Thoracic aorta (tissue), 2 donors: ENCODE data around the gene PTCHD1. TPM values are rescaled to one million over a fixed set of nuclear protein-coding genes. Genes with fewer than 3 reads are reported as not detected.

Experiments
- ATAC-seq: fragments of 150-250 bp; one replicate; pipeline ENCODE4 v1.8.0; 2017; ENCODE audit warnings: low read depth; ENCODE audit not compliant: insufficient number of reproducible peaks, low FRiP score
- DNase-seq: peaks from one replicate; pipeline ENCODE4 v3.0.0-alpha.2; 2020; ENCODE audit warnings: low spot score
- H3K27ac ChIP-seq, 2 donors: fragments of 200-600 bp; sonication (generic); 1 replicate in 1 of 2; 2 replicates in 1 of 2; pipeline ENCODE4 v1.5.1; 2016; ENCODE audit warnings: mild to moderate bottlenecking in 2 of 2, moderate library complexity in 2 of 2
- H3K27me3 ChIP-seq: fragments of 200-600 bp; sonication (generic); replicated peaks from 2 replicates; pipeline ENCODE4 v1.6.0; 2016; ENCODE audit warnings: mild to moderate bottlenecking; ENCODE audit not compliant: insufficient read depth
- H3K36me3 ChIP-seq: fragments of 200-600 bp; sonication (generic); one replicate; pipeline ENCODE4 v1.5.1; 2016
- H3K4me1 ChIP-seq, 2 donors: fragments of 200-600 bp; sonication (generic); 1 replicate in 1 of 2; 2 replicates in 1 of 2; pipeline versions ENCODE4 v1.5.1 to v1.6.0; 2016; ENCODE audit warnings: low read depth in 2 of 2, mild to moderate bottlenecking in 1 of 2; ENCODE audit not compliant: control insufficient read depth in 1 of 2
- H3K4me3 ChIP-seq: fragments of 200-600 bp; sonication (generic); 2 replicates; pipeline ENCODE4 v1.5.1; 2016; ENCODE audit warnings: mild to moderate bottlenecking
- H3K9me3 ChIP-seq: fragments of 200-600 bp; sonication (generic); 2 replicates; pipeline ENCODE4 v1.5.1; 2016
- CTCF ChIP-seq: fragments of 200-600 bp; sonication (generic); IDR thresholded peaks from one replicate; pipeline ENCODE4 v1.5.1; 2019; ENCODE audit warnings: antibody characterized with exemption
- total RNA-seq, 2 donors: library from RNA; depleted of rRNA; stranded (reverse); fragments of >200 nt; gene quantifications; one replicate each; pipeline versions ENCODE4 v1.1.0 to v1.2.3, GENCODE V29; 2016

PTCHD1 gene
- total RNA-seq, 2 donors from 2014 or later = 0.54 to 1.6 TPM

- no peaks in the 10 kb centered on the region for H3K27me3 ChIP-seq
- no peaks in the 10 kb centered on the region for H3K36me3 ChIP-seq
- DNase-seq (no peak), ATAC-seq (no peak)
- no peaks in the 10 kb centered on the region for H3K9me3 ChIP-seq
- no peak overlapping the region for H3K27ac ChIP-seq
- TF ChIP-seq CTCF = no peak
- peaks cover 0 to 22% of the 10 kb centered on the region in 2 donors for H3K4me1 ChIP-seq
- no peak overlapping the region for H3K4me3 ChIP-seq
Observed at GRCh38 chrX:23386726-23387125, 52.1 kb downstream of the PTCHD1 start.

GRCh38 chrX:23387550-23388184 lies 53.0 kb downstream of the PTCHD1 start:
- no peak overlapping the region for H3K27ac ChIP-seq
- H3K4me1 ChIP-seq = peaks cover 0 to 22% of the 10 kb centered on the region in 2 donors
- no peak for DNase-seq
- TF ChIP-seq CTCF = no peak
- no peaks in the 10 kb centered on the region for H3K27me3 ChIP-seq
- no peak overlapping the region for H3K4me3 ChIP-seq
- no peaks in the 10 kb centered on the region for H3K9me3 ChIP-seq
- H3K36me3 ChIP-seq = no peaks in the 10 kb centered on the region
- no peak for ATAC-seq

- H3K27ac ChIP-seq = no peak overlapping the region
- H3K4me1 ChIP-seq = peaks cover 0 to 10% of the 10 kb centered on the region in 2 donors
- no peaks in the 10 kb centered on the region for H3K9me3 ChIP-seq
- TF ChIP-seq CTCF = no peak
- no peak for DNase-seq
- no peak for ATAC-seq
- no peaks in the 10 kb centered on the region for H3K27me3 ChIP-seq
- no peak overlapping the region for H3K4me3 ChIP-seq
- H3K36me3 ChIP-seq = no peaks in the 10 kb centered on the region
Observed at GRCh38 chrX:23389196-23389792, 54.6 kb downstream of the PTCHD1 start.

GRCh38 chrX:23390979-23391378 lies 56.3 kb downstream of the PTCHD1 start:
- Histone ChIP-seq H3K4me1 (no peaks in the 10 kb centered on the region), H3K9me3 (no peaks in the 10 kb centered on the region), H3K27me3 (no peaks in the 10 kb centered on the region), H3K36me3 (no peaks in the 10 kb centered on the region), H3K27ac (no peak overlapping the region), H3K4me3 (no peak overlapping the region)
- DNase-seq (no peak), ATAC-seq (no peak)
- TF ChIP-seq CTCF = no peak

- no peak for DNase-seq
- TF ChIP-seq CTCF = no peak
- Histone ChIP-seq H3K4me3 (no peak overlapping the region), H3K36me3 (no peaks in the 10 kb centered on the region), H3K9me3 (no peaks in the 10 kb centered on the region), H3K4me1 (no peaks in the 10 kb centered on the region), H3K27me3 (no peaks in the 10 kb centered on the region), H3K27ac (no peak overlapping the region)
- ATAC-seq = no peak
Observed at GRCh38 chrX:23392195-23392594, 57.5 kb downstream of the PTCHD1 start.
